Mammary epithelial cell (primary cell): ENCODE measurements around the gene PLEKHF1.

Experiments
- CTCF ChIP-seq, 2 donors: IDR thresholded peaks in 1 of 2; conservative IDR thresholded peaks in 1 of 2; 2 replicates each; pipeline ENCODE4 v1.5.1; 2011 to 2012; ENCODE audit warnings: inconsistent platforms in 2 of 2, low read length in 2 of 2, mild to moderate bottlenecking in 2 of 2, control low read depth in 1 of 2, low read depth in 1 of 2; ENCODE audit not compliant: insufficient read depth in 1 of 2; ENCODE audit errors: extremely low read depth in 1 of 2
- EZH2 ChIP-seq: IDR thresholded peaks from 2 replicates; pipeline ENCODE4 v1.6.1; 2012; ENCODE audit warnings: low read length, inconsistent platforms, borderline replicate concordance

GRCh38 chr19:29663861-29664752 is 1.2 kb upstream of the PLEKHF1 start:
- TF ChIP-seq CTCF (conservative IDR thresholded peaks at IDR 0.05 in 1 of 2, IDR thresholded peaks at IDR 0.05 in 1 of 2; ENCODE audit: extremely low read depth in 1 of 2, insufficient read depth in 1 of 2, low read depth in 1 of 2, low read length in 2 of 2) (no peak), EZH2 (no peak)
